NCI-H187 (cell line): ENCODE measurements around the gene HOOK2.
"Not testable (repeated sequence)": the region's sequence is repeated elsewhere in the genome, so short reads cannot be mapped to it uniquely, and the experiment has no call there.

Source experiments
- DNase-seq, 2 experiments: peaks; one replicate each; lab custom pipeline; 2025; lab: John Stamatoyannopoulos, UW

Gene HOOK2, protein sequence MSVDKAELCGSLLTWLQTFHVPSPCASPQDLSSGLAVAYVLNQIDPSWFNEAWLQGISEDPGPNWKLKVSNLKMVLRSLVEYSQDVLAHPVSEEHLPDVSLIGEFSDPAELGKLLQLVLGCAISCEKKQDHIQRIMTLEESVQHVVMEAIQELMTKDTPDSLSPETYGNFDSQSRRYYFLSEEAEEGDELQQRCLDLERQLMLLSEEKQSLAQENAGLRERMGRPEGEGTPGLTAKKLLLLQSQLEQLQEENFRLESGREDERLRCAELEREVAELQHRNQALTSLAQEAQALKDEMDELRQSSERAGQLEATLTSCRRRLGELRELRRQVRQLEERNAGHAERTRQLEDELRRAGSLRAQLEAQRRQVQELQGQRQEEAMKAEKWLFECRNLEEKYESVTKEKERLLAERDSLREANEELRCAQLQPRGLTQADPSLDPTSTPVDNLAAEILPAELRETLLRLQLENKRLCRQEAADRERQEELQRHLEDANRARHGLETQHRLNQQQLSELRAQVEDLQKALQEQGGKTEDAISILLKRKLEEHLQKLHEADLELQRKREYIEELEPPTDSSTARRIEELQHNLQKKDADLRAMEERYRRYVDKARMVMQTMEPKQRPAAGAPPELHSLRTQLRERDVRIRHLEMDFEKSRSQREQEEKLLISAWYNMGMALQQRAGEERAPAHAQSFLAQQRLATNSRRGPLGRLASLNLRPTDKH

DNA sequence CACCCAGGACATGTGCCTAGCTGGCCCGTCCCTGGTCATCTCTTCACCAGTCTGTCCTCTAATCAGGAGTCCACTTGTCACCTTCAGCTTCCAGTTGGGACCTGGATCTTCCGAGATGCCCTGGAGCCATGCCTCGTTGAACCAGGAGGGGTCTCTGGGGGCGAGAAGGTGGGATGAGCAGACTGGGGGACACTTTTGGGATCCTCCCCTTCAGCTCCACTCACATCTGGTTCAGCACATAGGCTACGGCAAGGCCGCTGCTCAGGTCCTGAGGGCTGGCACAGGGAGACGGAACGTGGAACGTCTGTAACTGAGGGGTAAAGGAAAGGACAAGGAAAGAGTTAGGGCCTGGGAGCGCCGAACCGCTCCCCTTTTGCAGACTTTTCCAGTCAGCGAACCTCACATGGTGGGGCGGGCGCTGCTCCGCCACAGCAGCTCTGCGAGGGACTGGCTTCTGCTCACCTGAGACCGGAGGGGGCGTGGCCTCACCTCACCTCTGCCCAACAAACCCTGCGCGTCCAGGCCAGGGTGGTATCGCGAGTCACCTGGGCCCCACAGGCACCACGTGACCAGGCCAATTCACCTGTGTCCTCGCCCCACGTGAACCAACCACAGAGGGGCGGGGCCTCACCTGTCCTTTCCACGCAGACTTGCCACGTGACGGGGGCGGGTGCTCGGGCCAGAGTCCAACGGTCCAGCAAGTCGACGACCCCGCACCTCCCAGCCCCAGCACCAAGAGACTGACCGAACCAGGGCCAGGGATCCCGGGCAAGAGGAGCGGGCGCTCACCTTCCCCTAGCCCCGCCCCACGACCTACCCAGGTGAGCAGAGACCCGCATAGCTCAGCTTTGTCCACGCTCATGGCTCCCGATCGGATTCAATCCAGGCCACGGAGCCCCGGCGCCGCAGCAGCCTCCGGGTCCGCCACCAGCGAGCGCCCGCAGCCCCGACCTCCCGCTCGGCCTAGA is at the start of gene HOOK2:
Gene HOOK2, minus strand, starts transcription at position 965 of the 968 bp plus-strand sequence. Its CDS starts 103 bp downstream, at position 862.
- peak; percentile 53 to 86 for DNase-seq

DNA sequence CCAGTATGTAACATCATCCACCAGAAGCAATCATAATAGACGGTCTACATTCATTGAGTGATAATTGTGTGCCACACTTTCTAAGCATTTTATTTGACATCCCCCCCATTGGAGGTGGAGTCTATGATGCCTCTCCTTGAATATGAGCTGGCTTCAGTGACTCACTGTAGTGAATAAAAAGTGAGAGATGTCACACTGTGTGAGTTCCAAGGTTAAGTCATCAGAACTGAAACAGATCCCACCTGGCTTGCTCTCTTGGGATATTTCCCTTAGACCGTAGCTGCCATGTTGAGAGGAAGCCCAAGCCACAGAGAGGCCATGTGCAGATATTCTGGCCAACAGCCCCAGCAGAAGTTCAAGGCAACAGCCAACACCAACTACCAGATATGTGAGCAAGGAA is 46.4 kb upstream of the HOOK2 start:
- DNase-seq, result no peak

GRCh38 chr19:12817810-12818209 is 42.5 kb upstream of the HOOK2 start:
- not testable (repeated sequence) for DNase-seq

- not testable (repeated sequence) for DNase-seq
Measured at GRCh38 chr19:12817188-12817587, 41.8 kb upstream of the HOOK2 start.

- no peak for DNase-seq
Measured at GRCh38 chr19:12815088-12815487, 39.7 kb upstream of the HOOK2 start.

GRCh38 chr19:12806242-12807081 is 31.1 kb upstream of the HOOK2 start, which contains the start of gene RNASEH2A:
Gene RNASEH2A, plus strand, starts transcription at chr19:12806584. Its CDS starts 90 bp downstream, at chr19:12806674.
- DNase-seq, result peak; percentile 54 to 77

DNA sequence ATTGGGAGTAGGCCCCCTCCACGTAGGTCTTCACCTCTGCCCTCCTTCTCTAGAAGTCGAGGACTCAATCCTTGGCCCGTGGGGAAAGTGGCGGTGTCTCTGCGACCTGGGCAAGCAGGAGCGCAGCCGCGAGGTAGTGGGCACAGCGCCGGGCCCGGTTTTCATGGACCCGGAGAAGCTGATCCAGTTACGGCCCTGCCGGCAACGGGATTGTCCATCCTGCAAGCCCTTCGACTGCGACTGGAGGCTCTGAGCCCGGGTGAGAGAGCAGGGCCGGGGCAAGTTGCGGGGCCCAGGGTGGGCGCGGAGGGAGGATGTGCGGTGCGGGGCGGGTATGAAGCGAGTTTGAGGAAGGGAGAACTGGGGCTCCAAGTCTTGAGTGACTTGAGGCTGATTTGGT is 28.7 kb upstream of the HOOK2 start:
- no peak for DNase-seq

- no peak for DNase-seq
Measured at GRCh38 chr19:12802267-12803106, 27.1 kb upstream of the HOOK2 start.

- DNase-seq, result peak; percentile 43 to 55
Measured at GRCh38 chr19:12801466-12802266, 26.3 kb upstream of the HOOK2 start, which contains the start of the genes PRDX2 and THSD8. Gene PRDX2, minus strand, starts transcription at chr19:12801800. Its CDS starts 539 bp downstream, at chr19:12801261. Gene THSD8, plus strand, starts transcription at chr19:12802069. Its CDS starts 3 bp downstream, at chr19:12802072.

DNA sequence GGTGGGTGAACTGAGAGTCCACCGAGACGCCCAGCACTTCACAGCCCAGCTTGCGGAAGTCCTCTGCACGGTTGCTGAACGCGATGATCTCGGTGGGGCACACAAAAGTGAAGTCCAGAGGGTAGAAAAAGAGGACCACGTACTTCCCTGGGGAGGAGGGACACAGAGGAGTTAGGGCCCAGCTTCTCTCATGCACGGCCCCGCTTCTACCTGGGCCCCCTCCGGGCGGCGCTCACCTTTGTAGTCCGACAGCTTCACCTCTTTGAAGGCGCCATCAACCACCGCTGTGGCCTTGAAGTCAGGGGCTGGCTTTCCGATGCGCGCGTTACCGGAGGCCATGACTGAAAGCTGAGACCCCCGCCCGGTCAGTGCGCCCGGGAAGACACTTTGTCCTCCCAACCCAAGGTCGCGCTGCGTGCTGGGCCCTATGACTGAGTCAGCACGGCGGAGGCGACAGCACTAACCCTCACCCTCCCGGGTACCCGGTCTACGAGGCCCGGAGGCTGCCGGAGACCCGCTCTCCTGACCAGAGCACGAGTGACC is 25.6 kb upstream of the HOOK2 start:
- no peak for DNase-seq

DNA sequence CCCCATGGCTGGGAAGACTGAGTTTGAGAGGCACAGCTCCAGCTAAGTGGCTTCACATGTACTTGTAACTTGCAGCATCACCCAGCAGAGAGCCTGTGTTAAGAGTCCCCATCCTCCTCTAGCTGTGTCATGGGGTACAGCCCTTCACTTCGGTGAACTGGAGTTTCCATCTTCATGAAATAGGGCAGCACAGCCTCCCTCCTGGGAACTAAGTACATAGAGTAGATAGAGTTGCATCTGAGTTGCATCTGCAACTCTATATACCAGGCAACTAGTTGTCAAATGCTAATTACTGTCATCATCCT is 25.1 kb upstream of the HOOK2 start:
- no peak for DNase-seq

GRCh38 chr19:12799742-12800465 is 24.6 kb upstream of the HOOK2 start:
- no peak for DNase-seq

DNA sequence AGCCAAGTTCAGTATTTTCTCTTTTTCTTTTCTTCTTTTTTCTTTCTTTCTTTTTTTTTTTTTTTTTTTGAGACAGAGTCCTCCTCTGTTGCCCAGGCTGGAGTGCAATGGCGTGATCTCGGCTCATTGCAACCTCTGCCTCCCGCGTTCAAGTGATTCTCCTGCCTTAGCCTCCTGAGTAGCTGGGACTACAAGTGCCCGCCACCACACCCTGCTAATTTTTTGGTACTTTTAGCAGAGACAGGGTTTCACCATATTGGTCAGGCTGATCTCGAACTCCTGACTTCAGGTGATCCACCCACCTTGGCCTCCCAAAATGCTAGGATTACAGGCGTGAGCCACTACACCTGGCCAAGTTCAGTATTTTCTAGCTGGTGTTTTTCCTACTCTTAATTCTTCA is 22.3 kb upstream of the HOOK2 start:
- not testable (repeated sequence) for DNase-seq

GRCh38 chr19:12797141-12797587 is 21.8 kb upstream of the HOOK2 start:
- no peak for DNase-seq

DNA sequence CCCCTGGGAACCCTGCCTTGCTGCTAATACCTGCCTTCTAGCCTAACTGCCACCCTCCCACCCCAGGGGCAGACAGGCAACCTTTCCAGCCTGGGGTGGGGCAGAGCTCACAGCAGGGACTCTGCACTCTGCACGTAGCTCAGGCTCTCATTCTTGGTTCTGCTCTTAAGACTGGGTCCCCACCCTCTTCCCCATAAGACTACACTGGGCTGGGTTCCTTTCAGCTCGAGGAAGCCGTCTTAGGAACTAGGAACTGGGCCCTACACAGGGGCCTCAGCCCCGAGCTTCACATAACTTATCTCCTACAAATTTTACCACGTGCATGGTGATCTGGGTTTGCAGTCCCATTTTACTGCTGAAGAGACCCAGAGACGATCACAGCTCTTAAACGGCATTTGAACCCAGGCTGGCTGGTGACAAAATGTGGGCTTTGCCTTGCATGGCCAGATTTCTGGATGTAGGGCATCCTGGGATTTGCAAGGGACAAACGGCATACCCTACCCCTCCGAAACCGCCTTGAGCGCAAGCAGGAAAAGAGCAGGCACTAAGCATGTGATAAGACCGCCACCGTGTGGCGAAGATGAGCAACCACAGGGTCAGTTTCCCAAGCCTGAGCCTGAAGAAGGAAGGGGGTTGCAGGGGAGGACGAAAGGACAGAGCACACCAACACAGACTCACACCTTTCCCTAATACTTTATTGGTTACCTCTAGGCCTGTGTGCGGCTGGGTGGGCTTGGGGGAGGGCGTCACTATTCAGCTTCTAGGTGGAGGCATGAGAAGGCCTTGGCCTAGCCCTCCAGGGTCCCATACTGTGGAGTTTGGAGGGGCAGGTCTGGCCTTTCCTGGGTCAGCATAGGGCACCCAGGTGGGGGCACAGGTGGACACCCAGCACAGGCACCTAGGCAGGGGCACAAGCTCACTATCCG is 21.1 kb upstream of the HOOK2 start:
- peak; percentile 38 to 42 for DNase-seq

DNA sequence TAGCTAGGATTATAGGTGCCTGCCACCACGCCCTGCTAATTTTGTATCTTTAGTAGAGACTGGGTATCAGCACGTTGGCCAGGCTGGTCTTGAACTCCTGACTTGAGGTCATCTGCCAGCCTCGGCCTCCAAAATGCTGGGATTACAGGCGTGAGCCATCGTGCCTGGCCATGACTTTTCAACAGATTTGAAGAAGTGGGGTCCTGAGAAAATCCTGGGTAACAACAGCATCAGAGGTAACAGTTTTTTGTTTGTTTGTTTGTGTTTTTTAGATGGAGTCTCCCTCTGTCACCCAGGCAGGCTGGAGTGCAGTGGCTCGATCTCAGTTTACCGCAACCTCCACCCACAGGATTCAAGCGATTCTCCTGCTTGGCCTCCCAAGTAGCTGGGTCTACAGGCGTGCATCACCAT is 19.6 kb upstream of the HOOK2 start:
- no peak for DNase-seq
